Measurements from ENCODE around the gene BRIP1.

BRIP1 gene

DNA sequence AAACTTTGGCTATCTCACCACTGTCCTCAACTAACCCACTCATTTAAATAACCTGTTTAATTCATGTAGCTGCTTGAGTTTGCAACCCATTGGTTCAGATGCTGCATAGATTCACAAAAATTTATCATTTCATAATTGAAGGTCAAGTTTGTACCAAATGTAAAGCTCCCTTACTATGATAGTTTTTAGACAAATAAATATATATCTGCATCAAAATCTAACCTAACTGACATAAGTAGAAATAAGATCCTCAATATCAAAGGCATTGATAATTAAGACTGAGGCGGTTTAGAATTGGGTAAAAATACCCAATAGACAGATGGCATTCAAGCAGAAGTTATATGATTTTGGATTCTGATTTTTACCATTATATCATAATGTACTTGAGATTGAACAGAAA is 139.4 kb downstream of the BRIP1 start:
- Histone ChIP-seq H3K27ac (ENCODE audit: low read depth, low read length) (no peak overlapping the region), H3K9me3 (ENCODE audit: insufficient read depth, low read depth, low read length) (no peaks in the 10 kb centered on the region), H3K27me3 (ENCODE audit: insufficient read depth, low read length) (no peaks in the 10 kb centered on the region), H3K36me3 (ENCODE audit: control insufficient read depth in 1 of 2, insufficient read depth in 2 of 2, low read length in 2 of 2) (peaks cover 0 to 3% of the 10 kb centered on the region in 2 experiments), H3K4me2 (ENCODE audit: low read length) (no peak overlapping the region), H3K79me1 (ENCODE audit: low read length) (no peaks in the 10 kb centered on the region), H3K9ac (ENCODE audit: low read length) (no peak overlapping the region), H4K12ac (ENCODE audit: low read depth, low read length) (no peak overlapping the region), H3K14ac (ENCODE audit: low read length) (no peak overlapping the region), H3K4ac (ENCODE audit: low read depth, low read length) (no peak overlapping the region), H3K79me2 (ENCODE audit: control insufficient read depth, insufficient read depth, low read length, poor library complexity) (no peaks in the 10 kb centered on the region), H4K8ac (ENCODE audit: low read depth, low read length) (no peak overlapping the region), H2BK120ac (ENCODE audit: insufficient read depth, low read length, poor library complexity) (no peak overlapping the region), H2AK5ac (ENCODE audit: low read length) (no peak overlapping the region), H3K18ac (ENCODE audit: low read length) (no peak overlapping the region), H2AFZ (ENCODE audit: insufficient read depth, low read length, poor library complexity) (no peak overlapping the region), H2BK12ac (ENCODE audit: low read length) (no peak overlapping the region), H3K23ac (ENCODE audit: low read length) (no peak overlapping the region), H3K4me1 (ENCODE audit: control insufficient read depth in 1 of 2, insufficient read depth in 2 of 2, low read length in 2 of 2) (no peaks in the 10 kb centered on the region), H2BK5ac (ENCODE audit: low read depth, low read length, poor library complexity) (no peak overlapping the region), H4K91ac (ENCODE audit: low read depth, low read length) (no peak overlapping the region), H3K4me3 (ENCODE audit: low read depth, low read length) (no peak overlapping the region)
- DNase-seq, result no peak
- WGBS (ENCODE audit: extremely low coverage, insufficient coverage, insufficient read length), result no CpG with 5 or more reads among the region's 1 CpG

DNA sequence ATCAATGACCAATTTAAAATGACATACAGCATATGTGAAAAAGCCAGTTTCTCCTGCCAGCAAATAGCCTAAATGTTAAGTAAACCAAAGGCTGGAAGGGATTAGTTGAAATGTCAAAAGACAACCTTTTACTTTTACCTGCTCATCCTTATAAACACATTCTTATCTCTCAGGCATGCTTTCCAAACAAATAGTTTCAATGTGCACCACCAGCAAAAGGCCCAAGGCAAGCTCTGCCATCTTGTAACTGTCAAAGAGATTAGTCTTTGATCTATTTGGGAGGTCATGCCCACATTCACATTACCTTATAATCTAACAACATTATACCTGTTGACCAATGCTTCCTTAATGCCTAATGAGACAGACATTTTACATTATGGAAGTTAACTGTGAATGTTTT is 140.1 kb downstream of the BRIP1 start:
- no peak overlapping the region for H4K12ac ChIP-seq (ENCODE audit: low read depth, low read length)
- no peak overlapping the region for H2AK5ac ChIP-seq (ENCODE audit: low read length)
- no peak overlapping the region for H2BK12ac ChIP-seq (ENCODE audit: low read length)
- H3K4me1 ChIP-seq (ENCODE audit: control insufficient read depth in 1 of 2, insufficient read depth in 2 of 2, low read length in 2 of 2), result no peaks in the 10 kb centered on the region
- H3K79me2 ChIP-seq (ENCODE audit: control insufficient read depth, insufficient read depth, low read length, poor library complexity), result no peaks in the 10 kb centered on the region
- no peak overlapping the region for H2BK120ac ChIP-seq (ENCODE audit: insufficient read depth, low read length, poor library complexity)
- no peak overlapping the region for H3K18ac ChIP-seq (ENCODE audit: low read length)
- no peak for DNase-seq
- H4K91ac ChIP-seq (ENCODE audit: low read depth, low read length), result no peak overlapping the region
- H3K4me2 ChIP-seq (ENCODE audit: low read length), result no peak overlapping the region
- H3K4ac ChIP-seq (ENCODE audit: low read depth, low read length), result no peak overlapping the region
- H3K36me3 ChIP-seq (ENCODE audit: control insufficient read depth in 1 of 2, insufficient read depth in 2 of 2, low read length in 2 of 2), result peaks cover 0 to 2% of the 10 kb centered on the region in 2 experiments
- H3K9ac ChIP-seq (ENCODE audit: low read length), result no peak overlapping the region
- no peak overlapping the region for H4K8ac ChIP-seq (ENCODE audit: low read depth, low read length)
- no peaks in the 10 kb centered on the region for H3K9me3 ChIP-seq (ENCODE audit: insufficient read depth, low read depth, low read length)
- H3K4me3 ChIP-seq (ENCODE audit: low read depth, low read length), result no peak overlapping the region
- H2AFZ ChIP-seq (ENCODE audit: insufficient read depth, low read length, poor library complexity), result no peak overlapping the region
- no peak overlapping the region for H3K14ac ChIP-seq (ENCODE audit: low read length)
- H3K23ac ChIP-seq (ENCODE audit: low read length), result no peak overlapping the region
- no peak overlapping the region for H2BK5ac ChIP-seq (ENCODE audit: low read depth, low read length, poor library complexity)
- H3K27me3 ChIP-seq (ENCODE audit: insufficient read depth, low read length), result no peaks in the 10 kb centered on the region
- H3K79me1 ChIP-seq (ENCODE audit: low read length), result no peaks in the 10 kb centered on the region
- H3K27ac ChIP-seq (ENCODE audit: low read depth, low read length), result no peak overlapping the region

DNA sequence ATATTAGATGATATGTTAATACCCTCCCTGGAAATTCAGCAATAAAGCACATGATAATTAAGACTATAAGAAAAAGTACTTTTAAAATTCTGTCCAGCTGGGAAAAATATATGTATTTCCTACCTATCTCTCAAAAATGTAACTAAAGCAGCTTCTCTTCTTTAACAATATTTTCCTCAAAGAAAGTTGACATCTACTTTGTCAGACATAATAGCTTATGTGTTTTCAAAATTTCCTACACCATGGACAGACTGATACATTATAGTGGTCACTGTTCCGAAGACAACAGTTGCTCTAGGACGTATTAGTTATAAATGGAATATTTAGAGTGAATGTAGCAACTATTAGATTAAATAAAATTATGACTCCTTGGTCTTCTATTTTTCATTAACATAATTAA is 140.9 kb downstream of the BRIP1 start:
- Histone ChIP-seq H3K36me3 (ENCODE audit: control insufficient read depth in 1 of 2, insufficient read depth in 2 of 2, low read length in 2 of 2) (peaks cover 0 to 2% of the 10 kb centered on the region in 2 experiments), H3K27me3 (ENCODE audit: insufficient read depth, low read length) (no peaks in the 10 kb centered on the region)

GRCh38 chr17:61720016-61720795 is 143.1 kb downstream of the BRIP1 start:
- Histone ChIP-seq H2AK5ac (ENCODE audit: low read length) (no peak overlapping the region), H3K14ac (ENCODE audit: low read length) (no peak overlapping the region), H3K9ac (ENCODE audit: low read length) (no peak overlapping the region), H3K27me3 (ENCODE audit: insufficient read depth, low read length) (no peaks in the 10 kb centered on the region), H3K79me1 (ENCODE audit: low read length) (no peaks in the 10 kb centered on the region), H2BK120ac (ENCODE audit: insufficient read depth, low read length, poor library complexity) (no peak overlapping the region), H3K23ac (ENCODE audit: low read length) (no peak overlapping the region), H4K12ac (ENCODE audit: low read depth, low read length) (no peak overlapping the region), H3K9me3 (ENCODE audit: insufficient read depth, low read depth, low read length) (no peaks in the 10 kb centered on the region), H3K4me1 (ENCODE audit: control insufficient read depth in 1 of 2, insufficient read depth in 2 of 2, low read length in 2 of 2) (no peaks in the 10 kb centered on the region), H2AFZ (ENCODE audit: insufficient read depth, low read length, poor library complexity) (no peak overlapping the region), H3K4me2 (ENCODE audit: low read length) (no peak overlapping the region), H3K27ac (ENCODE audit: low read depth, low read length) (no peak overlapping the region), H3K79me2 (ENCODE audit: control insufficient read depth, insufficient read depth, low read length, poor library complexity) (no peaks in the 10 kb centered on the region), H3K4me3 (ENCODE audit: low read depth, low read length) (no peak overlapping the region), H3K18ac (ENCODE audit: low read length) (no peak overlapping the region), H2BK12ac (ENCODE audit: low read length) (no peak overlapping the region), H4K8ac (ENCODE audit: low read depth, low read length) (no peak overlapping the region), H4K91ac (ENCODE audit: low read depth, low read length) (no peak overlapping the region), H3K36me3 (ENCODE audit: control insufficient read depth in 1 of 2, insufficient read depth in 2 of 2, low read length in 2 of 2) (peaks cover 0 to 2% of the 10 kb centered on the region in 2 experiments), H2BK5ac (ENCODE audit: low read depth, low read length, poor library complexity) (no peak overlapping the region), H3K4ac (ENCODE audit: low read depth, low read length) (no peak overlapping the region)
- DNase-seq, result no peak
- WGBS (ENCODE audit: extremely low coverage, insufficient coverage, insufficient read length), result no CpG with 5 or more reads among the region's 4 CpGs

More for the DNA sequence above, 140.9 kb downstream of the BRIP1 start:
- no peak overlapping the region for H2BK12ac ChIP-seq (ENCODE audit: low read length)
- no peak overlapping the region for H3K27ac ChIP-seq (ENCODE audit: low read depth, low read length)
- no peak overlapping the region for H3K18ac ChIP-seq (ENCODE audit: low read length)
- no peak for DNase-seq
- no peaks in the 10 kb centered on the region for H3K9me3 ChIP-seq (ENCODE audit: insufficient read depth, low read depth, low read length)
- no peak overlapping the region for H2BK120ac ChIP-seq (ENCODE audit: insufficient read depth, low read length, poor library complexity)
- H3K23ac ChIP-seq (ENCODE audit: low read length), result no peak overlapping the region
- WGBS (ENCODE audit: extremely low coverage, insufficient coverage, insufficient read length), result no CpG with 5 or more reads among the region's 2 CpGs
- H4K8ac ChIP-seq (ENCODE audit: low read depth, low read length), result no peak overlapping the region
- H4K12ac ChIP-seq (ENCODE audit: low read depth, low read length), result no peak overlapping the region
- no peak overlapping the region for H4K91ac ChIP-seq (ENCODE audit: low read depth, low read length)
- H3K4me1 ChIP-seq (ENCODE audit: control insufficient read depth in 1 of 2, insufficient read depth in 2 of 2, low read length in 2 of 2), result no peaks in the 10 kb centered on the region
- no peak overlapping the region for H3K4ac ChIP-seq (ENCODE audit: low read depth, low read length)
- H3K14ac ChIP-seq (ENCODE audit: low read length), result no peak overlapping the region
- H2BK5ac ChIP-seq (ENCODE audit: low read depth, low read length, poor library complexity), result no peak overlapping the region
- no peaks in the 10 kb centered on the region for H3K79me2 ChIP-seq (ENCODE audit: control insufficient read depth, insufficient read depth, low read length, poor library complexity)
- no peak overlapping the region for H2AFZ ChIP-seq (ENCODE audit: insufficient read depth, low read length, poor library complexity)
- H3K9ac ChIP-seq (ENCODE audit: low read length), result no peak overlapping the region
- H3K79me1 ChIP-seq (ENCODE audit: low read length), result no peaks in the 10 kb centered on the region
- H2AK5ac ChIP-seq (ENCODE audit: low read length), result no peak overlapping the region
- H3K4me2 ChIP-seq (ENCODE audit: low read length), result no peak overlapping the region
- H3K4me3 ChIP-seq (ENCODE audit: low read depth, low read length), result no peak overlapping the region
